A172 (cell line): Measurements from ENCODE around the gene MEMO1. TPM values are rescaled to one million over a fixed set of nuclear protein-coding genes. Genes with fewer than 3 reads are reported as not detected.
A peak's percentile ranks its signal among the peaks of the same experiment; 100 is the strongest.
"Not testable (repeated sequence)": the region's sequence is repeated elsewhere in the genome, so short reads cannot be mapped to it uniquely, and the experiment has no call there.

ENCODE experiments used
- DNase-seq: peaks from one replicate; pipeline ENCODE4 v3.0.0-alpha.2; 2015; ENCODE audit warnings: low spot score
- total RNA-seq: library from RNA; depleted of rRNA; stranded (reverse); fragments of >200 nt; shearing (Covaris generic); gene quantifications from 2 replicates; pipeline ENCODE4 v1.2.3, GENCODE V29; 2014

The MEMO1 gene
- total RNA-seq, 1 experiment from 2014 or later = 94.7 TPM

DNA sequence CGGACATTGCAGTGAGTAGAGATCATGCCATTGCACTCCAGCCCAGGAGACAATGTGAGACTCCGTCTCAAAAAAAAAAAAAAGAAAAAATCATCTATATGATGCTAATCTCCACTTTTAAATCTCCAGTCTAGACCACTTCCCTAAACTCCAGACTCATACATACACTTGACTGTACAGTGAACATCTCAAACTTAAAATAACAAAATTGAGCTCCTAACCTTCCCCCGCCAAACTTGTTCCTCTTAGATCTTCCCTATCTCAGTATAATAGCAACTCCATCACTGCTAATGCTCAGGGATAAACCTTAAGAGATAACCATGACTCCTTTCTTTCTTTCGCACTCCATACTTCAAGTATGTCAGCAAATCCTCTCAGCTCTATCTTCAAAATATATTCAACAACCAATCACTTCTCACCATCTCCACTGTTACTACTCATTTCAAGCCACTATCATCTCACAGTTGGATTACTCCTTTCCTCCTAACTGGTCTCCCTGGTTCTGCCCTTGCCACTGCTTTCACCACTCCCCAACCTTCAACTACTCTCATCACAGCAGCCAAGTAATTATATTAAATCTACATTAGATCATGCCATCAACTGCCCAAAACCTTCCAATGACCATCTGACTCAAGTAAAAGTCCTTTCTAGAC lies 12.0 kb downstream of the MEMO1 start:
- no peak for DNase-seq

DNA sequence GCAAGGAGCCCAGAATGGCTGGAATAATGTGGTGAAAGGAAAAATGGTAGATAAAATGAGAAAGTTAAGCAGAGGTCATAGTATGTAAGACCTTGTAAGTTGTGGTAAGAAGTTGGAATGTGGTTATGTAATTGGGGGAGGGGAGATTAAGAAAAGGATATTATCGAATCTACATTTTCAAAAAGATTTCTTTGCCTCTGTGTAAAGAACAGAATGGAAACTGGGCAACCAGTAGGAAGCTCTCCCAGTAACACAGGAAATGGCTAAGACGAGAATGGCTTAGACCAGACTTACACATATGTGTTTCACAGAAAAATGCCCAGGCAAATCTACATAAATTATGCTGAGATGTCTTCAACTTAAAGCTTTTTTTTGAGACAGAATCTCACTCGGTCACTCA lies 13.2 kb downstream of the MEMO1 start:
- DNase-seq = no peak

DNA sequence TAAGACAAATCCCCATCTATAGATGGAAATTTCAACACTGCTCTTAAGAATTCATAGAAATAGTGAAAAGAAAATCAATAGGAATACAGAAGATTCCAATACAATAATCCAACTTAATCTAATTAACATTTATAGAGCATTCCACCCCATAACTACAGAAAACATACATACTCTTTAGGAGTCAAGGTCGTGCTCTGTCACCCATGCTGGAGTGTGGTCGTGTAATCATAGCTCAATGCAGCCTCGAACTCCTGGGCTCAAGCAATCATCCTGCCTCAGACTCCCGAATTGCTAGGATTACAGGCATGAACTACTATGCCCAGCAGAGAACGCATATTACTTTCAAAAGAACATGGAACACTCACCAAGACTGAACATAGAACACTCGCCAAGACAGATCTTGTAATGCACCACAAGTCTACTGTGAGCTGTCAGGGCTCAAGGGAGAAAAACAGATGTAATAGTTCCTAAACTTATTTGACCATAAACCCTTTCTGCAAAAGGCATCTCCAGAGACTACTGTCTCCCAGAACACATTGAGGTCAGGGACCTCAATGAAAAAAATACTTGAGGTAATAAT lies 14.1 kb downstream of the MEMO1 start:
- no peak for DNase-seq

DNA sequence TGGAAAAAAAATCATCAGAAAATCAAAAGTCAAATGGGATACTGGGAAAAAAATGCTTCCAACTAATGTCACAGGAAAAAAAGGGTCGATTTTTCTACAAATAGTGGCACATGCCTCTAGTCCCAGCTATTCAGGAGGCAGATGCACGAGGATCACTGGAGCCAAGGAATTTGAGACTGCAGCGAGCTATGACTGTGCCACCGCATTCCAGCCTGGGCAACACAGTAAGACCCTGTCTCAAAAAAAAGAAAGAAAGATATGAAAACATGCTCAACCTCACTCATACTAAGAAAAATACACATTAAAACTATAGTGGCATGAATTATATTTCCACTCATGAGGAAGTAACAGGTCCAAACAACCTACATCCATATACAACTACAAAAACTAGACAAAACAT lies 17.9 kb downstream of the MEMO1 start:
- no peak for DNase-seq

DNA sequence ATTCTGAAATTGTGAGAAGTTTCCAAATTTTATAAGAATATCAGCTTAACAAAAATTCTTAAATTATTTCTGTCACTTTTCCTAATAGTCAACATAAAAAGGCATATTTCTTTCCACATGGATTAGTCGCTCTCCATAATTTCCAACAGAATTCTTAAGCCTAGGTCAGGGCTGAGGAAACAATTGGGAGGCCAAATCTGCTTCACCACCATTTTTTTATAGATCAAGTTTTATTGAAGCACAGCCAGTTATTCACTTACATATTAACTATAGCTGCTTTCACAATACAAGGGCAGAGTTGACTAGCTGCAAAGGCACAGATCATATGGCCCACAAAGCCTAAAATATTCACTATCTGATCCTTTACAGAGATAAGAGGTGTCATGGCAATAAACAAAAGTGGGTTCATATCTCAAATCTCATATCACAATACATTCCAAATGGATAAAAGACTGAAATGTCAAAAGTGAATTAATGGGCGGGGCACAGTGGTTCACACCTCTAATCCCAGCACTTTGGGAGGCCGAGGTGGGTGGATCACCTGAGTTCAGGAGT lies 18.7 kb downstream of the MEMO1 start:
- DNase-seq = no peak

DNA sequence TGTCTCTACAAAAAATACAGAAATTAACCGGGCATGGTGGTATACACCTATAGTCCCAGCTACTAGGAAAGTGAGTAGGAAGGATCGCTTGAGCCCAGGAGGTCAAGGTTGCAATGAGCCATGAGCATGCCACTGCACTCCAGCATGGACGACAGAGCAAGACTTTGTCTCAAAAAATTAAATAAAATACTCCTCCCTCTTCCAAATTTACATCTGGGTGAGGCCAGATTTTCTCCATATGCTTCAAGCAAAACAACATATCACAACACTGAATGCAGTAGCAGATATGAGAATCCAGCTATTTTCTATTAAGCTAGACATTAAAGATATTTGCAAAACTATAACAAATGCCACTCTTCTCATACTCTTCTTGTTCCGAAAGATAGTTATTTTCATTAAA lies 20.9 kb downstream of the MEMO1 start:
- no peak for DNase-seq

DNA sequence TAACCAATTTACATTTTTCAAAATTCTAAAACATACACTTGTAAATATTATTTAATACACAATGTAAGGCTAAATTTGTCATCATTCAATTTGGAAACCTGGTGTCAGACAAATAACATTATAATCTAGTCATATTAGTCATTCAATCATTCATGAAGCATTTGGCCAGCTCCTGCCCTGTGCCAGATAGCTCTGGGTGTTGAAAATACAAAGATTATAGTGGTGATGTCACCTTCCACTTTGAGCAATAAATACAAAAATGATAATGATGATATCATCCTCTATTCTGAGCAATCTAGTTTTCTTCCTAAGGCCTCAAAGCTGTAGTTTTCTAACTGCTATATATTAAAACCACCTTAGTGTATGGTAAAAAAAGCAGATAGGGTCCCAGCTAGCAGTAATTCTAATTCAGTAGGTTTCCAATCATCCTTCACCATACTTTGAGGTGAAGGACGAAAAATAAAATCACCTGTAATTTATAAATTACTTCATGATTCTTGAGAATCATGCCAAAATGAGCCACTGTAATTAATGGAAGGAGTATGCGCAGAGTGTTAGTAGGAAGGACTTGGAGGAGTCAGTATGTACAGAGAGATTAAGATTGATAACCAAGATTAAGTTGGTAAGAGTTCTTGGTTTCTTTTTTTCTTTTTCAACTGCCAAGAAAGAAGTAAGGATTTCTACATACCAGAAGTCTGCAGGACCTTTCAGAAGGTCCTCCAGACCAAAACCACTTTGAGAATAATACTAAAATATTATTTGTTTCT lies 23.2 kb downstream of the MEMO1 start:
- peak; percentile 40 for DNase-seq

DNA sequence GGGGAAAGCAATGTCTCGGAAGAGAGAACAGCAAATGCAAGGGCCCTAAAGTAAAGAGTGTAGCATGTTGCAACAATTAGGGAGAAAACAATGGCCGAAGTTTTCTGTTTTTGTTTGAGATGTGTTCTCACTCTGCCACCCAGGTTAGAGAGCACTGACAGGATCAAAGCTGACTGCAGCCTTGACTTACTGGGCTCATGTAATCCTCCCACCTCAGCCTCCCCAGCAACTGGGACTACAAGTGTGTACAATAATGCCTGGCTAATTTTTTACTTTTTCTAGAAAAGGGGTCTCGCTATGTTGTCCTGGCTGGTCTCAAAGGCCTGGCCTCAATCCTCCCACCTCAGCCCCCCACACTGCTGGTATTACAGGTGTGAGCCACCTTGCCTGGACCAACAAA lies 23.9 kb downstream of the MEMO1 start:
- no peak for DNase-seq

DNA sequence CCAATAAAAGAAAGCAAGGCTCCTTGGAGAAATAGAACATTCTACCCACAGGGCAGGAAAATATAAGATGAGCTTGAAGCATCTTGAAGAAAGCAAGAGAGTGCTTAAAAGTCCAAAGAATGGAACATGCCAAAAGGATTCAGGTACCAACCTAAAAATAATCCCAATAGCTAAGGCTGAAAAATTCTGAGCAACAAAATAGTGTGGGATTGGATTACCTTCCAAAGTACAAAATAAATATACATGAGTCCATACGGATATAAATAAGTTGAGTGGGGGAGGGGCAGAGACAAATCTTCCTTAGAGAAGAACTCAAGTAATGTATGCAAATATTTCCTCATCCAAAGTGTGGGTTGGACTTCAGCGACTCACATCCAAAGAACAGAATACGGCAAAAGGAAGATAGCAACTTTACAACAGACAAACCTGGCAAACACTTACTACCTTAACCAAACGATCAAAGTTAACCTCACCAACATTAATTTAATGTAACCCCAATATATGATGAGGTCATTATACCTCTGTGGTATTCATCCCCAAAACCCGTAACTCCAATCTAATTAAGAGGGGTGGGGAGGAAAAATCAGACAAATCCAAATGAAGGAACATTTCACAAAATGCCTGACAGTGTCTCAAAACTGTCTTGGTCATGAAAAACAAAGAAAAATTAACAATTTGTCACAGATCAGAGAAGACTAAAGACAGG lies 26.9 kb downstream of the MEMO1 start:
- DNase-seq = no peak

DNA sequence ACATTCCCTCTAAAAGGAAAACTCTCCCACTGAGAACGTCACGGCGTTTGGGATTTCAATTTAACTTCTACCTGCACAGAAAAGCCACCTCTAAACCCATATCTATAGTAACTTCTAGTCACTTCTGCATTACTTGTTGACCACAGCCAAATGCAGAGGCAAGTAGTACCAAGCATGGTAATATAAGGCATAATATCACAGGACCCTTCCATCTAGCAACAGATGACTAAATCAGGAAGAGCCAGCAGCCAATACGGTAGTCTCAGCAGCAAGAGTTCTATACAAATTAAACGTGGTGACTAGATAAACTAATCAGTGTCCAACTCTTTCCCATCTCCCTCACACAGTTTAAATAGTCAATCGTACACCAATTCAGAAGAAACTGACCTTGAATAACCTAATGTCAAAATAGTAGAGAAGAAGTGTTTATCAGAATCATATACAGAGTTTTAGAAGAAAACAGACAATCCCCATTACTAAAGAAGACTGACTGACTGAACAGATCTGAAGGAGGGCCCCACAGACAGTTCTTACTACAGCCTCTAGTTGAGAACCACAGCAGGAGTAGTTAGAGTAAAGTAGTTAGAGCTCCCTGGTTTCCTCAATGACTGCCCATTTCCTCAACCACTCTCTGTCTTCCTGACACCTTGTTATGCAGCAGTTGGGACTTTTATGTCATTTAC lies 30.0 kb downstream of the MEMO1 start:
- peak; percentile 38 for DNase-seq

DNA sequence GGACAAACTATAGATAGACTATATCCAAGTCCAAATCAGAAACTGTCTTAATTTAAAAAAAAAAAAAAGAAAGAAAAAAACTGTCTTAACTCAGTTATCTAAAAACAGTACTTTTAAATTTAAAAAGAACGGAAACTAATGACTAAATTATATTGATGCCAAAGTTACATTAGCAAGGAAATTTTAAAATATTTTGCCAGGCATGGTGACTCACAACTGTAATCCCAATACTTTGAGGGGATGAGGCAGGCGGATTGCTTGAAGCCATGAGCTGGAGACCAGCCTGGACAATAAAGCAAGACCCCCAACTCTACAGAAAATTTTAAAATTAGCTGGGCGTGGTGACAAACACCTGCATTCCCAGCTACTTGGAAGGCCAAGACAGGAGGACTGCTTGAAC lies 30.9 kb downstream of the MEMO1 start:
- no peak for DNase-seq

DNA sequence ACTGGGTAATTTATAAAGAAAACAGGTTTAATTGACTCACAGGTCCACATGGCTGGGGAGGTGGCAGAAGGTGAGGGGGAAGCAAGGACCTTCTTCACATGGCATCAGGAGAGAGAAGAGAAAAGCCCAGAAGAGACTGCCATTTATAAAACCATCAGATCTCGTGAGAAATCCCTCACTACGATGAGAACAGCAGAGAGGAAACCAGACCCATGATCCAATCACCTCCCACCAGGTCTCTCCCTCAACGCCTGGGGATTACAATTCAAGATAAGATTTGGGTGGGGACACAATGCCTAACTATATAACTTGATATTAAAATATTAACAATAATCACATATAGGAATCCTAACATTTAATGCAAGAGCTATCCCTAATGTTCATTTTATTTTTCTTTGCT lies 31.8 kb downstream of the MEMO1 start:
- DNase-seq = no peak

DNA sequence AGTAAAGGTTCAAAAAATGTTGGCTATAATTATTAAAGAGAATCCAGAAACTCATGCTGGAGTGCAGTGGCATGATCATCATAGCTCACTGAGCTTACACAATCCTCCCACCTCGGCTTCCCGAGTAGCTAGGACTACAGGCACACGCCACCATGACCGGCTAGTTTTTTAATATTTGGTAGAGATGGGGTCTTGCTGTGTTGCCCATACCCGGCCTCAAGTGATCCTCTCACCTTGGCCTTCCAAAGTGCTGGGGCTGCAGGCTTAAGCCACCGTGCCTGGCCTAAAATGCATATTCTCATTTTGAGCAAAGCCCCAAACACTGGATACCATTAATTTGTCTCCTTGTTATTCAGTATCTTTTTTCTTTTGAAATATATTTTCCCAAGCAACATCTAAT lies 32.4 kb downstream of the MEMO1 start:
- no peak for DNase-seq

DNA sequence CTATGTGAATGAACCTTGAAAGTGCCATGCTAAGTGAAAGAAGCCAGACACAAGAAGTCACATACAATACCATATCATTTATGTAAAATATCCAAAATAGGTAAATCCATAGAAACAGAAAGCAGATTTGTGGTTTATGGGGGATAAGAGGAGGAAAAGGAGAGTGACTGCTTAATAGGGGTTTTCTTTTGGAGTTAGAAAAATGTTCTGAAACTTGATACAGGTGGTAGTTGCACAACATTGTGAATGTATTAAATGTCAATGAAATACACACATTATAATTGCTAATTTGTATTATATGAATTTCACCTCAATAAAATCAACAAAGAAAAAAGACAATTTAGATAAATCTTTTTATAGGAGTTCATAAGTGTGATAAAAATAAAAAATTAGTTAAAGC lies 37.1 kb downstream of the MEMO1 start:
- no peak for DNase-seq

DNA sequence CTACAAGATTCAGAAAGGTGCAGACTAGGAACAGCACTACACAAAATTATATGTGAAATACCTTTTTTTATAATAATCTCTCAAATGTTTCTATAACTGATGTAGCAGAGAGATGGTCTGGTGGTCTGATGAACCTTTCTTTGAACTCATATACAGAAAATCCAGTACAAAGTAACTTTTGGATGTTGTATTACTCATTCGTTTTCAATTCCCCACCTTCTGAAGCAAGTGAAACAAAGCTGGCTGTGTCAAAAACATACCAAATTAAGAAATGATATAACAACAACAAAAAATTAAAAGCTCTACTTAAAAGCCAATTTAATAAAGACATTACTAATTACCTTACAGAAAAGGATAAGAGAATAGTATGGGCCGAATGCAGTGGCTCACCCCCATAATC lies 38.7 kb downstream of the MEMO1 start:
- no peak for DNase-seq

DNA sequence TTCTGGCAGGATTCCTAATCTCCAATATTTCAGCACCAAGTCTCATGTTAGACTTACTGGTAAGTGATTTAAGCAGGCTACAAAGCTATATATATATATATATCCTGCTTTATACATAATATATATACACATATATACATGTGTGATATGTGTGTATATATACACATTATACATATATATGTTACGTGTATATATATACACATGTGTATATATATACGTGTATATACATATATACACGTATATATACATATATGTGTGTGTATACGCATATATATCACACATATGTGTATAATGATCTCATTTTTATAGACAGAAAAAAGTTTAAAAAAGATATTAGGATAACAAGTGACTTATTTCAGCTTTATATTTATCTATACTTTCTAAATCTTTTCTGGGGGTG lies 41.6 kb downstream of the MEMO1 start:
- no peak for DNase-seq

DNA sequence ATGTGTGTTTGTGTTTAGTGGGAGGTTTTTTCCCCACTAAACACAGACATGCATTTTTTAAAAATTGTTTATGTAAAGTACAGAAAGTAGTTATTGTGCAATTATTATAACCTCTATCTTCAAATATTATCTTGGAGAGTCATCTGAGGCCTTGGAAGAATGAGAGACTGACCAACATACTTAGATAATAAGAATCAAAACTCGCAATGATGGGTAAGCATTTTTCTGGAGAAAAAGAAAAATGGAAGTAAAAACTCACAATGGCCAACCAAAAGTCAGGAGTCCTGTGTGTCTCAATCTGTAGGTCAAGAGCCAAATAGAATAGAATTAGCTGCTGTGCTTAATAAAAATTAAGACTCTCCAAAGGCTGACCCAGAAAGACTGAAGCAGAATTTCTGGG lies 43.0 kb downstream of the MEMO1 start:
- no peak for DNase-seq

DNA sequence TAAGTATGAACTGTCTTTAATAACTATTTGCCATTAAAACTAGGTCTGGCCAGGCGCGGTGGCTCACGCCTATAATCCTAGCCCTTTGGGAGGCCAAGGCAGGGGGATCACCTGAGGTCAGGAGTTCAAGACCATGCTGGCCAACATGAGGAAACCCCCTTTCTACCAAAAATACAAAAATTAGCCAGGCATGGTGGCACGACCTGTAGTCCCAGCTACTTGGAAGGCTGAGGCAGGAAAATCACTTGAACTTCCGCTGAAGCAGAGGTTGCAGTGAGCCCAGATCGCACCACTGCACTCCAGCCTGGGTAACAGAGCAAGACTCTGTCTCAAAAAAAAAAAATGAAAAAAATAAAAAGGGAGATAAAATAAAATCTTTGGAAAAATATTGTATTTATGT lies 44.4 kb downstream of the MEMO1 start:
- not testable (repeated sequence) for DNase-seq

DNA sequence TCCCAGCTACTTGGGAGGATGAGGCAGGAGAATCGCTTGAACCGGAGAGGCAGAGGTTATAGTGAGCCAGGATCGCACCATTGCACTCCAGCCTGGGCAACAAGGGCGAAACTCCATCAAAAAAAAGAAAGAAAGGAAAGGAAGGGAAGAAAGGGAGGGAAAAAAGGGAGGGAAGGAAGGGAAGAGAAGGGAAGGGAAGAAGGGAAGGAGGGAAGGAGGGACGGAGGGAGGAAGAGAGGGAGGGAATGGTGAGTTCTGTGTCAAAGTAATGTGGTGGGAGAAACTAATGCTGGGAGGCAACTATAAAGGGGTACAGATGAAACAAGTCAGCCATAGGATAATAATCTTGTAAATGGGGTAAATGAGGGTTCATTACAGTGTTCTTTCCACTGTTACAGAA lies 45.7 kb downstream of the MEMO1 start:
- DNase-seq = no peak

DNA sequence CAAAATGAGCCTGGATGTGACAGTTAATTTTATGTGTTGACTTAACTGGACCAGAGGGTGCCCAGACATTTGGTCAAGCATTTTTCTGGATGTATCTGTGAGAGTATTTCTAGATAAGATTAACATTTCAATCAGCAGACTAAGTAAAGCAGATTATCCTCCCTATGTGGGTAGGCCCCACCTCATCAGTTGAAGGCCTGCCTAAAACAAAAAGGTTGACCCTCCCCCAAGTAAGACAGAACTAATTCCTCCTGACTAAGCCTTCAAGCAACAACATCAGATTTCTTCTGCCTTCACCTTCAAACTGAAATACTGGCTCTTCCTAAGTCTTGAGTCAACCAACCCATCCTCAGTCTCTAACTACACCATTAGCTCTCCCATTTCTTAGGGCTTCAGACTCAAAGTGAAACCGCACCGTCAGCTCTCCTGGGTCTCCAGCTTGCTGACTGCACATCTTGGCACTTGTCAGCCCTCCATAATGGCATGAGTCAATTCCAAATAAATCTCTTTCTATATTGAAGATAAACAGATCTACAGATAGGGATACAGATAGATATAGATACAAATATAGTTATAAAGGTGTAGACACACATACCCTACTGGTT lies 47.9 kb downstream of the MEMO1 start:
- DNase-seq = no peak

DNA sequence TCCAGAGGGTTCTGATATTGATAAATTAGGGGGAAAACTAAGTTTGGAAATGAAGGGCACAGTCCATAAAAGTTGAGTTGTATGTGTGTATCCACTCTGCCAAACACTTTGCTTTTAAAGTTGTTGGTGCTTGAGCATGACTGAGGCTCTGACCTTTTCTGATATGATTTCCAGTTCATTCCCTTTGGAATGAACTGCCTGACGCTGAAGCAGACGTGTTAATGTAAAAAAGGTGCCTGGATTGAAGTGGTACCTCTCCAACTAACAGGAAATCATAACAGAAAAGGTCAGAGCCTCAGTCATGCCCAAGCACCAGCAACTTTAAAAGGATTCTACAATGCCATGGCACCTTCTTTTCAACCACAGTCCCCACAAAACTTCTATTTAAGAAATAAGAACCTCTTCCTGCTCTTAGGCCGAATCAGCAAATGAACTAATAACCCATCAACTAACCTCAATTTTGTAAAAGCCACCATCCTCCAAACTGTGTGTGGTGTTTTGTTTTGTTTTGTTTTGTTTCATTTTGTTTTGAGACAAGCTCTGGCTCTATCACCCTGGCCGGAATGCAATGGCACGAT lies 52.6 kb downstream of the MEMO1 start:
- no peak for DNase-seq
